SK-MEL-5 (cell line): ENCODE results near the gene BAG5. TPM values are rescaled to one million over a fixed set of nuclear protein-coding genes. Genes with fewer than 3 reads are reported as not detected.
A peak's percentile ranks its signal among the peaks of the same experiment; 100 is the strongest.
"Not testable (repeated sequence)": the region's sequence is repeated elsewhere in the genome, so short reads cannot be mapped to it uniquely, and the experiment has no call there.

Experiments
- DNase-seq: peaks from one replicate; pipeline ENCODE4 v3.0.0-alpha.2; 2016; ENCODE audit warnings: low read depth, low spot score
- in situ Hi-C: cut with HindIII; loops from 2 replicates; pipeline ENCODE4 v1.10.0; 2016; ENCODE audit warnings: low sequenced_read_pairs, high pct_unique_total_duplicates, low pct_unique_long_range_greater_than_20kb
- total RNA-seq: library from RNA; depleted of rRNA; stranded (reverse); fragments of >200 nt; shearing (Covaris generic); gene quantifications from 2 replicates; pipeline ENCODE4 v1.2.3, GENCODE V29; 2014

Gene BAG5
- total RNA-seq, 1 experiment from 2014 or later, result 26.9 TPM

DNA sequence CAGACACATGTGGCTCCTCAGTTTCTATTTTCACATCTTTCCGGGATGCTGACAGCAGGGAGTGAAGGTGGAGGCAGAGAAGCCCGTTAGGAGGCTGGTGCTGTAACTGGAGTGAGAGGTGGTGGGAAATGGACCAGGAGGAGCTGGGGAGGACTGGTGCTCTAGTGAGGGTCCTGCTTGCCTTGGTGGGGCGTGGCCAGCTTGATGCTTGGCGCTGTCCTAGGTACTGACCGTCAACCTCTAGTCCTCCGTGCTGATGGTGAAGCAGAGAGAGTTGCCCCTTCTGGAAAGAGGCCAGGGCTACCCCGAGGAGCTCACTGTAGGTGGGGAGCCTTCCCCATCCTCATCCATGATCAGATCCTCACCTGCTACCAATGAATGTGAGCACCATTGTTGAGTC, 32.1 kb downstream of the BAG5 start:
- peak; percentile 28 for DNase-seq
- in situ Hi-C loops, result no loop called here

DNA sequence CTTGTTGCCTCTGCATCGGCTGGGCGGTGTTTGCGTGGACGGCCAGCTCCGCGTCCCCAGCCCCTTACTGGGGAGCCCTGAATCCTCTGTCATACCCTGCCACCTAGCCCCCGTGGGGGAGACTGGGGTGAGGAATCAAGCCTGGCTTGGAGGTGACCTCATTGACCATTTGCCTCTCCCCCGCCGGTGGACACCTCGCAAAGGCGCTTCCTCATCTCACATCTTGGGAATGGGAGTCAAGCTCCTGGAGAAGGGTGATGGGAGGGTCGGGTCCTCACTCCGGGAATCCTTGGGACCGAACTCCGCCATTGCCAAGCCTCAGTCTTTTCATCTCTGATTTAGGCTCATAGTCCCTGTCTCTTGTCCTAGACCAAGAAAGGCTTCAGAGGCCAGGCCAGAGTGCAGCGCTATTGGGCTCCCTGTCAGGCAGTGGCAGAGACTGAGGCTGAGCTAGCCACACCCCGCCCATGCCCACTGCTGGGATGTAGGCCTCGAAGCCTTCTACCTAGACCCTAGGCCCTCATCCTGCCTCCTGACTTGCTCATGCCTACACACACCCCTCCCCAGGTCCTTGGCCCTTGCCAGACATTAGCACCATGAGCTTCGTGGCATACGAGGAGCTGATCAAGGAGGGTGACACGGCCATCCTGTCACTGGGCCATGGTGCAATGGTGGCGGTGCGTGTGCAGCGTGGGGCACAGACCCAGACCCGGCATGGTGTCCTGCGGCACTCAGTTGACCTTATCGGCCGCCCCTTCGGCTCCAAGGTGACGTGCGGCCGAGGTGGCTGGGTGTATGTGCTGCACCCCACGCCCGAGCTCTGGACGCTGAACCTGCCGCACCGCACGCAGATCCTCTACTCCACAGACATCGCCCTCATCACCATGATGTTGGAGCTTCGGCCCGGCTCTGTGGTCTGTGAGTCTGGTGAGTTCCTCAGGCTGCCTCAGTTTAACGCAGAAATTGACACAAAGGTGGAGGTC, 32.8 kb downstream of the BAG5 start:
- in situ Hi-C loops, result no loop called here
- DNase-seq, result no peak

DNA sequence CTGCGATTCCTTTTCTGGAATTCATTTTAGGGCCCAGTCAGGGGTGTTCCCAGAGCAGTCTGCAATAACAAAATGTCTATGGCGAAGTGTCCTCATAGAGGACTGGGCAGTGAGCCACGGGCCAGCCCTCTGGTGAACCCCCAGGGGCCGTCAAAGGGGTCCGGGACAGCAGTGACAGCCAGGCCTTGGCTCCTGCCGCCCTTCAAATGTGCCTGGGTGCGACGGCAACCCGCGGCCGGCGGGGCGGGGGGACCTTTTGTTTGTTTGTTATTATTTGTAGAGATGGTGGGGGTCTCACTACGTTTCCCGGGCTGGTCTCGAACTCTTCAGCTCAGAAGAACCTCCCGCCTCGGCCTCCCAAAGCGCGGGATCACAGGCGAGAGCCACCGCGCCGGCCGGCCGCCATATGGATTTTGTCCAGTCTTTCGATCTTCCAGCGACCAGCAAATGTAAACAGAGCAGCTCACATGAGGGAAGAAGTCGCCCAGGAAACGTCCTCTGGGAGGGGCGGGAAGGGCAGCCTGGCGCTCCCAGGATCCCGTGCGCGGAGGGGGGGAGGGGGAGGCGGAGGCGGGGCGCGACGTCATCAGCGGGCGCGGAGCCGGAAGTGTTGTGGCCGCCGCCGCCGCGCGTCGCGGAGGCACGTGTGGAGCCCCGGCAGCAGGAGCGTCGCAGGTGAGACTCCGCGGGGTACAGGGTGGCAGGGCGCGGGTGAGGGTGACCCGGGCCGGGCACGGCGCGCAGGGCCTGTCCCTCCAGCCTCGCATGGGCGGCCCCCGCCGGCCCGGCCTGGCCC, 33.7 kb downstream of the BAG5 start, which contains the start of gene TRMT61A:
TRMT61A (plus strand) TSS at position 610 of the 796 bp plus-strand sequence. CDS start 783 bp downstream, outside the sequence.
- in situ Hi-C loops, result no loop called here
- DNase-seq, result peak; percentile 90

- in situ Hi-C loops, result no loop called here
- peak; percentile 21 for DNase-seq
Measured at GRCh38 chr14:103528146-103528586, 34.3 kb downstream of the BAG5 start.

- in situ Hi-C loops, result no loop called here
- DNase-seq, result no peak
Measured at GRCh38 chr14:103527408-103528145, 34.9 kb downstream of the BAG5 start.

DNA sequence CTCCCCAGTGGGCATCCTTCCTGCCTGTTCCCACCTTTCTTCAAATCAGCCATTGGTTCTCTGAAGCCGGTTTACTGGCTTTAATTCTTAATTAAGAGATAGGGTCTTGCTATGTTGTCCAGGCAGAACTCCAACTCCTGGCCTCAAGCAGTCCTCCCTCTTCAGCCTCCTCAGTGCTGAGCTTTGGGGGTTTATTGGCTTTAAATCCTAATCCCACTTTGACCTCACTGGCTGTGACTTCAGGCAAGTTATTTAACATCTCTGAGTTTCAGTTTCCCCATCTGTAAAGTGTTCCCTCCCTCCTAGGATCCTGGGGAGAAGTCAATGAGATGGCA, 35.6 kb downstream of the BAG5 start:
- no peak for DNase-seq
- in situ Hi-C loops, result no loop called here

GRCh38 chr14:103526247-103526913, 36.1 kb downstream of the BAG5 start:
- in situ Hi-C loops, result no loop called here
- DNase-seq, result no peak

DNA sequence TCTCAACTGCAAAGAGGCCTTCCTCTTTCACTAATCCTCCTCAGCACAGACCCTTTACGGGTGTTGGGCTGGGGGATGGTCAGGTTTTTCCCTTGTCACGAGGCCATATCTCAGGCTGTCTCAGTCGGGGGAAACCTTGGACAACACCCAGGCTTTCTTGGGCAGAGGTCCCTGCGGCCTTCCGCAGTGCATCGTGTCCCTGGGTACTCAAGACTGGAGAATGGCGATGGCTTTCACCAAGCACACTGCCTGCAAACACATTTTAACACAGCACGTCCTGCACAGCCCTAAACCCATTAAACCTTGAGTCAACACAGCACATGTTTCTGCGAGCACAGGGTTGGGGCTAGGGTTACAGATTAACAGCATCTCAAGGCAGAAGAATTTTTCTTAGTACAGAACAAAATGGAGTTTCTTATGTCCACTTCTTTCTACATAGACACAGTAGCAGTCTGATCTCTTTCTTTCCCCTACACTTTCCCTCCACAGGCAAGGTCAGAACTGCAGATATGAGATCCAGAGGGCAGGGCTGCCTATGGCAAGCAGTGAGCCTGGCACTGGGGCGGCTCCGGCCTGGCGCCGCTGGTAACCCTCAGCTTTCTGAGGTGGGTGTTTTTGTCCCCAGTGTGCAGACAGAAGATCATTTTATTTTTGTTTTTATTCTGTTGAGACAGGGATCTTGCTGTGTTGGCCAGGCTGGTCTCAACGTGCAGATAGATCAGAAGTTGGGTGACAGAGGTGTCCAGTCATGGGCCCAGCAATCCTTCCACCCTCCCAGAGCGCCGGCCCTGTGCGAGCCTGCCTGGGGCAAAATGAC, 36.8 kb downstream of the BAG5 start:
- DNase-seq, in situ Hi-C loops: not testable (repeated sequence)

DNA sequence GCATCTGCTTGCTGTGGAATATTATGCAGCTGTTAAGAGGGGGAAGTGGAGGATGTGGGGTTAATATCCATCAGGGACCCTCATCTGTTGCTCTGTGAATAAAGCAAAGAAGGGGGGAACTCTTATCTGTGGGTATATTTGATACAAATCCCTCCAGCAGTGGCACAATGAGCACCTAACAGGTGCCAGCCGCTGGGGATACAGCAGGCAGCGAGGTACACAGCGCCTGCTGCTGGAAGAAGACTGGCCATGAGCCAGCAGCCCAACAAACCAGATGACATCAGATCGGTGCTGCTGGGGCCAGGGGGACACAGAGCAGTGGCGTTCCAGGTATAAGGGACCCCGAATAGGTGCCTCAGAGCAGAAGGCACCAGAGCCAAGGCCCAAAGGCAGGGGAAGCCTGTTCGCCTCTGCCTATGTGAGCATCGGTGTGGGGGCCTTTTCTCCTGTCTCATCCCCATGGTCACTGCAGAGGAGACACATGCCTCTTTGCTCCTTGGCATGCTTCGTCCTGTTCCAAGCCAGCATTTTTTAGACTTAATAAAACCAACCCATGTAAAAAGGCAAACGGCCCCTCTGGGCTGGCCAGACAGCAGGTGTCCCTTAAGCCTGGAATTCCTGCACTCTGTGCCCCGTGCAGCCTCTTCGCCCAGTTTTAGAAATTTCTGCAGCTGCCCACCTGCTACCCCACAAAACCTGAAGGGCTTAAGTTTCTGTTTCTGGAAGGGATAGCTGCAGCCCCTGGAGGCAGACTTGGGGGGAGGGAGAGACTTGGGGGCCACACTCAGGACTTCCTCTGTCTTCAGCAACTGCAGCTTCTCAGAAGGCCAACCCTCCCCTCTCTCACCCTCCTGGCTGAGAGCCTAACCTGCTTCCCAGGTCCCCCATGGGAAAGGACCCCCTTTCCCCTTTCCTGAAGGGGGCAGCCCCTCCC, 38.2 kb downstream of the BAG5 start:
- no peak for DNase-seq
- in situ Hi-C loops, result no loop called here

DNA sequence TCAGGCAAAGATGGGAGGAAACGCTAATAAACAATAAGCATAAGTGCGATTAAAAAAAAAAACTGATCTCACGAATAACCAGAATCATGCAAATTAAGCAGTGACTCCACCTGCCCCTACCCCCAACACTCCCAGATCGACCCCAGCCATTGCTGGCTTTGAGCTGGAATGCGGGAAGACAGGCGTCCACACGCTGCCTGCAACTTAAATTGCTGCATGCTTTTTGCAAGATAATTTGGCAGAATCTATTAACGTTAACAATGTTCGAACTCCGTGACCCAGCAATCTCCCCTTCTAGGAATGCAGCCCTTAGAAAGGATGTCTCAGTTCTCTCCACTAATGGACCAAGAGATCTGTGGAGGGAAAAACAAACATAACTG, 38.9 kb downstream of the BAG5 start:
- DNase-seq, result no peak
- in situ Hi-C loops, result no loop called here

DNA sequence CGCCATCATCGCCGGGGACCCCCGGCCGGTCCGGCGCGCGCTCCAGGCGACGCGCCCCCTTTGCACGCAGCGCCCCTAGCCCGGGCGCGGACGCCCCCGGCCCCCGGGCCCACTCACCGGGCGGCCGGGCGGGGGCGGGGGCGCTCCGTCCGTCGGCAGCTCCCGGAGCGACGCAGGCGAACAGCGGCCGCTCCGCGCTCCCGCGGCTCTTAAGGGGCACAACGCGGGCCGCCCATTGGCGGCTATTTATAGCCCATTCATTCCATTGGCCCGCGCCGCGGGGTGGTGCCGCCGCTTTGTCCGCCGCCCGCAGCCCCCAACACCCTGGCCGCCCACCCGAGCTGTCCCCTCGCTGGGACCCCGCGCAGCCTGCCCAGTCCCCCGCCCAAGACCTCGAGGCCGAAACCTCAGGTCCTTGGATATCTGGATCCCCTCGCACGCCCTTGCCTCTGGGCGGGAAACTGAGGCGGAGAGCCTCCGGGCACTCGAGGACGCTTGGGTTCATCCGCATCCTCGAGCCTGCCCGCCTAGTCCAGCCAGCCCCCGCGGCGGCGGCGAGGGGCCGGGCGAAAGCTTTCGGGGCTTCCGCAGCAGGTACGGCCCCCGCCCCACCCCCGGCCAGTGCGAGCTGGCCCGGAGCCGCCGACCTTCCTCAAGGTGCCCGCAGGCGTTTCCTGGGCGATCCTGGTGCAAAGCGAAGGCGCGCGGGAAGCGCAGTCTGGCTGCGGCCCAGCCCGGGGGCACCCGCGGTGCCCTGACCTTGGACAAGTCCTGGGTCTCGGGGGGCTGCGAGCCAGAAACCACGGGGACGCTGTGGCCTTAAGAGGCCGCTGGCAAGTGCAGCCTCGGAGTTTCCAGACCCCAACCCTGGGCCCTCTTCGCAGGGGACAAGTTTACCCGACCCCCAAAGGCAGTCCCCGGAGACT, 39.5 kb downstream of the BAG5 start, which contains the start of gene CKB:
CKB (minus strand) TSS at position 182 of the 926 bp plus-strand sequence. CDS start 337 bp downstream, outside the sequence.
- in situ Hi-C loops, result no loop called here
- peak; percentile 65 for DNase-seq

DNA sequence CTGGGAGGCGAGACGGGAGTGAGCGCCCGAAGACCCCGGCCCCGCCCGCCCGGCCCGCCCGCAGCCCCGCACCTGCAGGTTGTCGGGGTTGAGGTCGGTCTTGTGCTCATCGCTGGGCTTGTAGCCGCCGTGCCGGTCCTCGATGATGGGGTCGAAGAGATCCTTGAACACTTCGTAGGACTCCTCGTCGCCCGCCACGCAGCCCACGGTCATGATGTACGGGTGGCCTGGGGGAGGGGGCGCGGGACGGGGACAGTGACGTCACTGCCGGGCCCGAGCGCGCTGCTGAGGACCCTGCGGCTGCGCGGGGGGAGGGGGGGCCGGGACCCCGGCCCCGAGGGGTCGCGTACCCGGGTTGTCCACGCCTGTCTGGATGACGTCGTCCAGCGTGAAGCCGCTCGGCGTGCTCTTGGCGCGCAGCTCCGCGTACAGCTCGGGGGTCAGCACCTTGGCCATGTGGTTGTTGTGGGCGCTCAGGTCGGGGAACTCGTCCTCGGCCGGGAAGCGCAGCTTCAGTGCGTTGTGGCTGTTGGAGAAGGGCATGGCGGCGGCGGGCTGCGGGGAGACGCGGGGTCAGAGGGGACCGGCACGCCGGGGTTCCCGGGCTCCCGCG, 40.4 kb downstream of the BAG5 start:
- in situ Hi-C loops, result no loop called here

GRCh38 chr14:103521438-103521950, 41.0 kb downstream of the BAG5 start:
- no peak for DNase-seq
- in situ Hi-C loops, result no loop called here

More for the DNA sequence above, 40.4 kb downstream of the BAG5 start:
- DNase-seq, result no peak
